ENCODE measurements around the gene OTUD5. TPM values are rescaled to one million over a fixed set of nuclear protein-coding genes. Genes with fewer than 3 reads are reported as not detected.

The OTUD5 gene
- total RNA-seq, 2 experiments from 2014 or later = 60.7 to 62.4 TPM

DNA sequence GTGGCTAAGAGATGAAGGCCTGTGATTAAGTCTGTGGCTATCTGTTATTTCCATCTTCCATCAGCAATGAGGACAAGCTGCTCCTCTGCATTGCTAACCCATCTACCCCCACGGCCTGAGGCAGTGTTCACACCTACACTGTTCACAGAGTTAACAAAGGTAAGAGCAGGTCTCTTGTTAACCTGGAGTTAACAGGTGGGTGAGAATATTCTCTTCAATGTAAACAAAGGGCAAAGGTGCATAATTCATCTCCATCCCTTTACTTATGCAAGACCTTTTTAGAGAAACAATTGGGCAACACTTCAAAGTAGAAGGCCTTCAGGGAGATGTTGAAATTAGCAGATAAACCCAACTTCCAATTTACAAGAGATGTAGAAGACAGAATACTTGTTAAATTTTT lies 48.8 kb downstream of the OTUD5 start:
- H3K27ac Mint-ChIP-seq = no peak overlapping the region
- POLR2A ChIA-PET = no interaction called here
- DNase-seq = no peak
- H3K4me3 Mint-ChIP-seq = no peak overlapping the region
- ATAC-seq (ENCODE audit: low read depth) = no peak
- no peaks in the 10 kb centered on the region for H3K36me3 Mint-ChIP-seq
- H3K27me3 Mint-ChIP-seq = no peaks in the 10 kb centered on the region
- peaks cover 19% of the 10 kb centered on the region for H3K4me1 Mint-ChIP-seq
- no peaks in the 10 kb centered on the region for H3K9me3 Mint-ChIP-seq

DNA sequence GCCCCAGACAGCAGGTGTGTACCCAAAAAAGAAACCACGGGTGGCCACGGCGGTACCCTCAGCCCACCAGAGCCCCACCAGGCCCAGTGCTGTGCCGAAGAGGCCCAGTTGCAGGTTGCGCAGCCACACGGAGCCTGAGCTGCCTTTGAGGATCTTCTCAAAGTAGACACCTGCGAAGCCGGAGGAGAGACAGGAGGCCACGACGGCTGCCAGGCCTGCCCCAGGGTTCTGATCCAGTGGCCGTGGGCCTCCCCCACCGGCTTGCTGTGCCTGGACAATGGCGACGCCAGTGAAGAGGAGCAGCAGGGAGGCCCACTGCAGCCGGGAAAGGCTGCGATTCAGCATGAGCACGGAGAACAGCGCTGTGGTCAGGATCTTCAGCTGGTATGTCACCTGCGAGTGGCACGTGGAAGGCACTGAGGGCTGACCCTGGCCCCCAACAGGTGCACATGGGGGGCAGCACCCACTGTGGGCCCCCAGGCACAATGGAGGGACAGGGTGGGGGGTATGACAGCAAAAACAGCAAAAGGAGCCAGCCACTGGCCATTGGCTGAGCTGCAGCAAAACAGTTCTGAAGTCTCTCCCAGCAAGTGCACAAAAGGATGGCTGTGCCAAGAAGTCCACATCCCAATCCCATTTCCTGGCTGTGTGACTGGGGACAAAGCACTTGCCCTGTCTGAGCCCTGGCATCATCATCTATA lies 52.2 kb downstream of the OTUD5 start:
- Mint-ChIP-seq H3K27me3 (no peaks in the 10 kb centered on the region), H3K4me3 (no peak overlapping the region), H3K36me3 (peaks cover 2% of the 10 kb centered on the region), H3K9me3 (no peaks in the 10 kb centered on the region), H3K4me1 (peaks cover 2% of the 10 kb centered on the region), H3K27ac (no peak overlapping the region)
- DNase-seq (no peak), ATAC-seq (ENCODE audit: low read depth) (no peak)
- POLR2A ChIA-PET = no interaction called here

DNA sequence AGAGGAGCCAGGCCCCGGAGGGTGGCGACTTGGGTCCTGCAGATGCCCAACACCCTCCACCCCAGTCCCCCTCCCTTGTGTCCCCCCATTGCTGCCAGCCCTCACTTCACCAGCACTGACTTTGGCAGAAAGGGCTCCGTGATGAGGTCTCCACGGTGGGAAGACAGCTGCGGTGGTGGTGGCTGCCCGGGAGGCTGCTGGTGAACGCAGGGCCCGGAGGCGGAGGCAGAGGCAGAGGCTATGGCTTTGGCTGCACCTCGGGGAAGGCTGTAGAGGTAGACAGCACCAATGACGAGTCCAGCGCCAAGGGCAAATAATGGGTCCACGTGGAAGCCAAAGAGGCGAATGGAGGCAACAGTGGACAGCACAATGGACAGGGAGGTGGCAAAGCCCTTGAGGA lies 52.8 kb downstream of the OTUD5 start:
- H3K36me3 Mint-ChIP-seq = peaks cover 2% of the 10 kb centered on the region
- ATAC-seq (ENCODE audit: low read depth) = no peak

GRCh38 chrX:48904180-48904579 lies 53.2 kb downstream of the OTUD5 start:
- Mint-ChIP-seq H3K27me3 (no peaks in the 10 kb centered on the region), H3K4me1 (peaks cover 2% of the 10 kb centered on the region), H3K27ac (no peak overlapping the region), H3K9me3 (no peaks in the 10 kb centered on the region), H3K36me3 (peaks cover 2% of the 10 kb centered on the region), H3K4me3 (no peak overlapping the region)
- DNase-seq = no peak
- ATAC-seq (ENCODE audit: low read depth) = no peak
- POLR2A ChIA-PET = no interaction called here

More for the DNA sequence above, 52.8 kb downstream of the OTUD5 start:
- Mint-ChIP-seq H3K27ac (no peak overlapping the region), H3K4me1 (peaks cover 2% of the 10 kb centered on the region), H3K4me3 (no peak overlapping the region), H3K9me3 (no peaks in the 10 kb centered on the region), H3K27me3 (no peaks in the 10 kb centered on the region)
- POLR2A ChIA-PET = no interaction called here
- no peak for DNase-seq

GRCh38 chrX:48903290-48903689 lies 54.1 kb downstream of the OTUD5 start:
- Mint-ChIP-seq H3K36me3 (peaks cover 2% of the 10 kb centered on the region), H3K9me3 (no peaks in the 10 kb centered on the region), H3K27ac (no peak overlapping the region), H3K4me3 (no peak overlapping the region), H3K4me1 (no peaks in the 10 kb centered on the region), H3K27me3 (no peaks in the 10 kb centered on the region)
- no peak for DNase-seq
- ATAC-seq (ENCODE audit: low read depth) = no peak
- POLR2A ChIA-PET = no interaction called here

GRCh38 chrX:48902776-48903175 lies 54.6 kb downstream of the OTUD5 start:
- Mint-ChIP-seq H3K27me3 (no peaks in the 10 kb centered on the region), H3K9me3 (no peaks in the 10 kb centered on the region), H3K27ac (no peak overlapping the region), H3K36me3 (peaks cover 2% of the 10 kb centered on the region), H3K4me1 (no peaks in the 10 kb centered on the region), H3K4me3 (no peak overlapping the region)
- ATAC-seq (ENCODE audit: low read depth) (no peak), DNase-seq (no peak)
- POLR2A ChIA-PET = no interaction called here

DNA sequence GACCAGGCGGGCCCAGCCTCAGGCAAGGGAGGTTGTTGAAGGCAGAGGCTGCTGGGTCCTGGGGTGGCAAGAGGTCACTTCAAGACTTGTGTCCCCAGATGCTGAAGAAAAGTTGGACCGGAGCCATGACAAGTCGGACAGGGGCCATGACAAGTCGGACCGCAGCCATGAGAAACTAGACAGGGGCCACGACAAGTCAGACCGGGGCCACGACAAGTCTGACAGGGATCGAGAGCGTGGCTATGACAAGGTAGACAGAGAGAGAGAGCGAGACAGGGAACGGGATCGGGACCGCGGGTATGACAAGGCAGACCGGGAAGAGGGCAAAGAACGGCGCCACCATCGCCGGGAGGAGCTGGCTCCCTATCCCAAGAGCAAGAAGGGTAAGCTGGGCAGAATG lies 55.3 kb downstream of the OTUD5 start:
- Mint-ChIP-seq H3K4me3 (no peak overlapping the region), H3K9me3 (no peaks in the 10 kb centered on the region), H3K36me3 (peaks cover 2% of the 10 kb centered on the region), H3K27me3 (no peaks in the 10 kb centered on the region), H3K27ac (no peak overlapping the region), H3K4me1 (no peaks in the 10 kb centered on the region)
- ATAC-seq (ENCODE audit: low read depth) = no peak
- no peak for DNase-seq
- POLR2A ChIA-PET = no interaction called here

DNA sequence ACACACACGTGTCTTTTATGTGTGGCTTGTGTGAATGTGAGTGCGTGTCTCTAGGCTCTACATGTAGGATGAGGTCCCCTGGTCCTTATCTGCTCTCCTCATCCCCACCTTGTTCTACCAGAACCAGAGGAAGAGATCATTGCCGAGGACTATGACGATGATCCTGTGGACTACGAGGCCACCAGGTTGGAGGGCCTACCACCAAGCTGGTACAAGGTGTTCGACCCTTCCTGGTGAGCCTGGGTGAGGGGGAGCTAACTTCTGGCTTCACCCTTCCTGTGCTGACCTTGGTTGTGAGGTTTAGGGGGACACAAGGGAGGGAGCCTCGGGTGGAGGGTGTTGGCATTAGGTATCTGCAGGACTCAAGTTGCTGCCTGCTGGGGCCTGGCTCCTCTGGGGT lies 56.3 kb downstream of the OTUD5 start:
- Mint-ChIP-seq H3K27me3 (no peaks in the 10 kb centered on the region), H3K9me3 (no peaks in the 10 kb centered on the region), H3K4me3 (no peak overlapping the region), H3K27ac (no peak overlapping the region), H3K4me1 (peaks cover 5% of the 10 kb centered on the region), H3K36me3 (peaks cover 2% of the 10 kb centered on the region)
- ATAC-seq (ENCODE audit: low read depth) = no peak
- POLR2A ChIA-PET = no interaction called here
- DNase-seq = no peak

- Mint-ChIP-seq H3K9me3 (no peaks in the 10 kb centered on the region), H3K4me3 (peak overlapping the region; percentile 37), H3K4me1 (peaks cover 8% of the 10 kb centered on the region), H3K36me3 (peaks cover 3% of the 10 kb centered on the region), H3K27ac (no peak overlapping the region), H3K27me3 (no peaks in the 10 kb centered on the region)
- POLR2A ChIA-PET = interaction anchor here (1.8 kb wide), 2 partner anchors 13 to 41 kb away, joined by 8 to 21 read pairs; partner anchors contain the start of gene SLC35A2
- ATAC-seq (ENCODE audit: low read depth) = no peak
- no peak for DNase-seq
Measured at GRCh38 chrX:48899078-48899410, 58.4 kb downstream of the OTUD5 start.

GRCh38 chrX:48897625-48898306 lies 59.6 kb downstream of the OTUD5 start, which contains the start of the genes PQBP1 and TIMM17B:
Gene PQBP1, plus strand, starts transcription at chrX:48897930. Its CDS starts 580 bp downstream, at chrX:48898510.
Gene TIMM17B, minus strand, starts transcription at chrX:48897768. Its CDS starts 19 bp downstream, at chrX:48897749.
- peak within 1 kb of the TSS; percentile 99 for H3K4me3 Mint-ChIP-seq

DNA sequence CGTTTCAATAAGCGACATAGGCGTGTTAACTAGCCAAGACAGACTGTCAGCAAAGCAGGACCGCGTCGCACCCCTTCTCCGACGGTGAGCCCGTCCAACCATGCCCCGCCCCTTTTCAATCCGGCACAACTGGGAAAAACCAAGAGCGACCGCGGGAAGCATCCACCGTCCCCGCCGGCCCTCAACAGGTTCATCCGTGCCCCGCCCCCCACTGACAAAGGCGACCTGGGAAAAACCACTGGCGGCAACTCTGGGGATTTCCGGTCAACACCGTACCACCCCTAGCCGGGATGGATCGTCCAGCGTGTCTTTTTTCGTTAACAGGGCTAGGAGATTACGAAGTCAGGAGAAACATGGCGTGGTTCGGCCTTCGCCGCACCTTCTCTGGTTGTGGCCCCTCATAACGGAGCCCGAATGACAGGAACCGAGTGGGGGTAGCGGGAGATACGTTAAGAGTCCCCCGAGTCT lies 60.2 kb downstream of the OTUD5 start:
- H3K36me3 Mint-ChIP-seq = peaks cover 5% of the 10 kb centered on the region
- peaks cover 8% of the 10 kb centered on the region for H3K4me1 Mint-ChIP-seq
- H3K9me3 Mint-ChIP-seq = no peaks in the 10 kb centered on the region
- POLR2A ChIA-PET = interaction anchor here (0.6 to 1.9 kb wide), 10 partner anchors 15 to 428 kb away, joined by 3 to 21 read pairs (median 4); partner anchors contain the start of genes GRIPAP1, SLC35A2, SLC38A5 and TBC1D25
- H3K27me3 Mint-ChIP-seq = no peaks in the 10 kb centered on the region
- DNase-seq = peak; percentile 49
- peak overlapping the region; percentile 99 for H3K4me3 Mint-ChIP-seq
- H3K27ac Mint-ChIP-seq = peak overlapping the region; percentile 100
- peak; percentile 18 for ATAC-seq (ENCODE audit: low read depth)

More at GRCh38 chrX:48897625-48898306, 59.6 kb downstream of the OTUD5 start, which contains the start of the genes PQBP1 and TIMM17B:
- Mint-ChIP-seq H3K4me1 (peaks cover 8% of the 10 kb centered on the region), H3K9me3 (no peaks in the 10 kb centered on the region), H3K27ac (peak within 1 kb of the TSS; percentile 100), H3K36me3 (peaks cover 6% of the 10 kb centered on the region), H3K27me3 (no peaks in the 10 kb centered on the region)
- ATAC-seq (ENCODE audit: low read depth) = peak; percentile 92
- peak; percentile 85 for DNase-seq
- POLR2A ChIA-PET = interaction anchor here (0.6 to 1.9 kb wide), 12 partner anchors 14 to 429 kb away, joined by 3 to 21 read pairs (median 4); partner anchors contain the start of genes GRIPAP1, HDAC6, PLP2 and SLC35A2

DNA sequence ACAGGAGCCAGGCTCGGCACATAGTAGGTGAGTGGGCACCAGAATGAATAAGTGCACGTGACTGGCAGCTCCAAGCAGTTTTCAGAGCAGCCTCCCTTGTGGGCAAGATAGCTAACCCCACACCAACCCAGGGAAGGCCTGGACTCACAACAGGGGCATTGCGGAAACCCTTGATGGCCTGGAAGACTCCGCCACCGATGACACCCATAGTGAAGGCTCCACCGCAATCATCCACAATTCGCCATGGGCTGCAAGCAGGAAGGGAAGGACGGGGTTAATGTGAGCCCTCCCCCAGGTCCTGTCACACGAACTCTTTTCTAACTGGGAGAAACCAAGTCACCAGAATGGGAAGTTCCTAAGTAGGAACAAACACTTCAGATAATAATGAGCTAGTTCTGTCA lies 60.8 kb downstream of the OTUD5 start:
- POLR2A ChIA-PET = interaction anchor here (1.2 to 1.9 kb wide), 3 partner anchors 61 to 427 kb away, joined by 3 to 4 read pairs (median 4); partner anchors contain the start of genes SLC38A5 and TBC1D25
- H3K27me3 Mint-ChIP-seq = no peaks in the 10 kb centered on the region
- ATAC-seq (ENCODE audit: low read depth) (no peak), DNase-seq (no peak)
- H3K4me3 Mint-ChIP-seq = peak overlapping the region; percentile 99
- H3K4me1 Mint-ChIP-seq = peaks cover 8% of the 10 kb centered on the region
- H3K9me3 Mint-ChIP-seq = no peaks in the 10 kb centered on the region
- H3K36me3 Mint-ChIP-seq = peaks cover 4% of the 10 kb centered on the region
- H3K27ac Mint-ChIP-seq = peak overlapping the region; percentile 100

- Mint-ChIP-seq H3K27ac (no peak overlapping the region), H3K4me3 (no peak overlapping the region), H3K4me1 (peaks cover 16% of the 10 kb centered on the region), H3K27me3 (peaks cover 4% of the 10 kb centered on the region), H3K9me3 (no peaks in the 10 kb centered on the region), H3K36me3 (peaks cover 4% of the 10 kb centered on the region)
- DNase-seq (no peak), ATAC-seq (ENCODE audit: low read depth) (no peak)
- POLR2A ChIA-PET = no interaction called here
Measured at GRCh38 chrX:48894891-48895290, 62.5 kb downstream of the OTUD5 start.
